Ecto neural progenitor cell (in vitro differentiated cells): ENCODE data around the gene OR2A5.
"Not testable (repeated sequence)": the region's sequence is repeated elsewhere in the genome, so short reads cannot be mapped to it uniquely, and the experiment has no call there.

Experiments
- DNase-seq: peaks from one replicate; pipeline ENCODE4 v3.0.0-alpha.2; 2018; ENCODE audit warnings: low spot score

The OR2A5 gene

GRCh38 chr7:144048648-144049047 is at the start of gene OR2A5:
Gene OR2A5 (plus strand): TSS chr7:144048948. CDS start chr7:144050402, 1,454 bp downstream.
- no peak for DNase-seq

GRCh38 chr7:144000020-144000419 is 48.7 kb upstream of the OR2A5 start, which contains the start of gene OR6B1:
Gene OR6B1 (plus strand): TSS chr7:144000320. CDS start chr7:144003997, 3,677 bp downstream.
- no peak for DNase-seq

- DNase-seq: no peak
Observed at GRCh38 chr7:144001543-144001942, 47.2 kb upstream of the OR2A5 start.

GRCh38 chr7:144004703-144005102 is 44.0 kb upstream of the OR2A5 start:
- no peak for DNase-seq

- DNase-seq: no peak
Observed at GRCh38 chr7:144006029-144006691, 42.6 kb upstream of the OR2A5 start.

GRCh38 chr7:144006692-144007042 is 42.1 kb upstream of the OR2A5 start:
- no peak for DNase-seq

- no peak for DNase-seq
Observed at GRCh38 chr7:144009361-144009760, 39.4 kb upstream of the OR2A5 start.

- not testable (repeated sequence) for DNase-seq
Observed at GRCh38 chr7:144010061-144010460, 38.7 kb upstream of the OR2A5 start.

GRCh38 chr7:144010821-144011220 is 37.9 kb upstream of the OR2A5 start:
- DNase-seq: not testable (repeated sequence)

- no peak for DNase-seq
Observed at GRCh38 chr7:144011458-144012230, 37.1 kb upstream of the OR2A5 start.

- no peak for DNase-seq
Observed at GRCh38 chr7:144018065-144018464, 30.7 kb upstream of the OR2A5 start.

- DNase-seq: no peak
Observed at GRCh38 chr7:144019457-144019856, 29.3 kb upstream of the OR2A5 start.

GRCh38 chr7:144020340-144020739 is 28.4 kb upstream of the OR2A5 start:
- DNase-seq: no peak

GRCh38 chr7:144022169-144022568 is 26.6 kb upstream of the OR2A5 start:
- no peak for DNase-seq

GRCh38 chr7:144023171-144023827 is 25.4 kb upstream of the OR2A5 start:
- DNase-seq: no peak

GRCh38 chr7:144024213-144024612 is 24.5 kb upstream of the OR2A5 start:
- DNase-seq: no peak

- DNase-seq: no peak
Observed at GRCh38 chr7:144026203-144026883, 22.4 kb upstream of the OR2A5 start.

GRCh38 chr7:144027070-144027469 is 21.7 kb upstream of the OR2A5 start:
- DNase-seq: no peak

GRCh38 chr7:144027974-144028373 is 20.8 kb upstream of the OR2A5 start:
- no peak for DNase-seq

- DNase-seq: no peak
Observed at GRCh38 chr7:144028547-144028946, 20.2 kb upstream of the OR2A5 start.

- DNase-seq: no peak
Observed at GRCh38 chr7:144032516-144032915, 16.2 kb upstream of the OR2A5 start.

GRCh38 chr7:144032985-144033709 is 15.6 kb upstream of the OR2A5 start:
- no peak for DNase-seq
